Left lung (tissue), 10 donors: ENCODE measurements around the gene CDC42EP3. TPM values are rescaled to one million over a fixed set of nuclear protein-coding genes. Genes with fewer than 3 reads are reported as not detected.

Experiments used
- ATAC-seq: fragments of 200-7000 bp; cut with Tn5 transposase; one replicate; pipeline ENCODE4 v1.9.1; 2020; ENCODE audit warnings: moderate library complexity
- DNase-seq, 4 donors: peaks; one replicate each; pipeline ENCODE4 v3.0.0-alpha.2; 2013 to 2020
- H3K27ac ChIP-seq, 2 donors: fragments of 200-600 bp; sonication (generic) in 1 of 2; one replicate each; pipeline versions ENCODE4 v1.5.0 to v1.8.0; 2020 to 2021
- H3K27me3 ChIP-seq, 2 donors: fragments of 200-600 bp; sonication (generic) in 1 of 2; one replicate each; pipeline versions ENCODE4 v1.5.0 to v1.8.0; 2020 to 2021
- H3K36me3 ChIP-seq, 2 donors: fragments of 200-600 bp; sonication (generic) in 1 of 2; one replicate each; pipeline versions ENCODE4 v1.5.0 to v1.8.0; 2020 to 2021
- H3K4me1 ChIP-seq, 2 donors: fragments of 200-600 bp; one replicate each; pipeline ENCODE4 v1.8.0; 2021
- H3K4me3 ChIP-seq, 2 donors: fragments of 200-600 bp; sonication (generic) in 1 of 2; one replicate each; pipeline versions ENCODE4 v1.5.0 to v1.8.0; 2020 to 2021; ENCODE audit warnings: mild to moderate bottlenecking in 1 of 2
- H3K9me3 ChIP-seq, 2 donors: fragments of 200-600 bp; sonication (generic) in 1 of 2; one replicate each; pipeline versions ENCODE4 v1.5.0 to v1.8.0; 2020 to 2021
- intact Hi-C, 2 donors: fragments of 100-400 bp; cut with DNase I; formaldehyde crosslinking; loops; one replicate each; pipeline versions ENCODE4 v1.11.2 to v1.14.2; 2022
- polyA plus RNA-seq, 6 donors: library from polyadenylated mRNA; unstranded; fragments of 120-200 nt; gene quantifications; one replicate each; pipeline ENCODE4 v1.2.1, GENCODE V29; 2013; ENCODE audit not compliant: insufficient read length in 6 of 6
- total RNA-seq, 2 donors: library from RNA; stranded (reverse); fragmentation: NEBNext Ultra II Directional; extraction: Animal tissue kit (Norgen Biotek cat#: 25700); gene quantifications; one replicate each; pipeline ENCODE4 v1.2.1, GENCODE V29; 2021
- TF ChIP-seq, protein P1 (sequence below), 2 donors: fragments of 200-600 bp; sonication (generic) in 1 of 2; IDR thresholded peaks; one replicate each; pipeline versions ENCODE4 v1.5.0 to v1.8.0; 2021; ENCODE audit warnings: antibody characterized with exemption in 2 of 2
- donor health status: DM: no; HTN: yes; CAD: no.
- donor health status: DM: no; HTN: no; CAD: no.

CDC42EP3 gene
- total and polyA plus RNA-seq, 8 donors = 17.3 to 53.8 (median 25.1) TPM

DNA sequence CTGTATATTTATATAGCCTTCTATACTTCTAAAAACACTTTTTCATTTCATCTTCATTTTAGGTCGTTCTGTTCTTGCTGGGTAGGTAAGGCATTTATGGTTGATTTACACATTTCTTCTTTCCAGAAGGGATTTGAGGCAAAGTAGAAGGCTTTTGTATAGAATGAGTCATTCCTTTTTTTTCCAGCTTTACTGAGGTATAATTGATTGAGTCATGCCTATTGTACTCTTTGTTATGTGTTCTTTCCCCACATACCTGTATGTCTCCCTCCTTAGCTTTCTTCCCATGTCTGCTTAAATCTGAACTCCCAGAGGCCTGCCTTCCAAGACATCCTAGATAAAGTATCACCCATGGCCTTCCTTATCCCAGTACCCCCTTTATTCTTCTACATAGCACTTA is 4.8 kb upstream of the CDC42EP3 start:
- Histone ChIP-seq H3K36me3 (no peaks in the 10 kb centered on the region), H3K27me3 (no peaks in the 10 kb centered on the region), H3K27ac (no peak overlapping the region), H3K9me3 (no peaks in the 10 kb centered on the region), H3K4me3 (no peak overlapping the region), H3K4me1 (peaks cover 0 to 38% of the 10 kb centered on the region in 2 donors)
- intact Hi-C loops = no loop called here
- ATAC-seq (no peak), DNase-seq (no peak)
- TF ChIP-seq, protein P1, sequence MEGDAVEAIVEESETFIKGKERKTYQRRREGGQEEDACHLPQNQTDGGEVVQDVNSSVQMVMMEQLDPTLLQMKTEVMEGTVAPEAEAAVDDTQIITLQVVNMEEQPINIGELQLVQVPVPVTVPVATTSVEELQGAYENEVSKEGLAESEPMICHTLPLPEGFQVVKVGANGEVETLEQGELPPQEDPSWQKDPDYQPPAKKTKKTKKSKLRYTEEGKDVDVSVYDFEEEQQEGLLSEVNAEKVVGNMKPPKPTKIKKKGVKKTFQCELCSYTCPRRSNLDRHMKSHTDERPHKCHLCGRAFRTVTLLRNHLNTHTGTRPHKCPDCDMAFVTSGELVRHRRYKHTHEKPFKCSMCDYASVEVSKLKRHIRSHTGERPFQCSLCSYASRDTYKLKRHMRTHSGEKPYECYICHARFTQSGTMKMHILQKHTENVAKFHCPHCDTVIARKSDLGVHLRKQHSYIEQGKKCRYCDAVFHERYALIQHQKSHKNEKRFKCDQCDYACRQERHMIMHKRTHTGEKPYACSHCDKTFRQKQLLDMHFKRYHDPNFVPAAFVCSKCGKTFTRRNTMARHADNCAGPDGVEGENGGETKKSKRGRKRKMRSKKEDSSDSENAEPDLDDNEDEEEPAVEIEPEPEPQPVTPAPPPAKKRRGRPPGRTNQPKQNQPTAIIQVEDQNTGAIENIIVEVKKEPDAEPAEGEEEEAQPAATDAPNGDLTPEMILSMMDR (IDR thresholded peaks at IDR 0.05) = no peak

DNA sequence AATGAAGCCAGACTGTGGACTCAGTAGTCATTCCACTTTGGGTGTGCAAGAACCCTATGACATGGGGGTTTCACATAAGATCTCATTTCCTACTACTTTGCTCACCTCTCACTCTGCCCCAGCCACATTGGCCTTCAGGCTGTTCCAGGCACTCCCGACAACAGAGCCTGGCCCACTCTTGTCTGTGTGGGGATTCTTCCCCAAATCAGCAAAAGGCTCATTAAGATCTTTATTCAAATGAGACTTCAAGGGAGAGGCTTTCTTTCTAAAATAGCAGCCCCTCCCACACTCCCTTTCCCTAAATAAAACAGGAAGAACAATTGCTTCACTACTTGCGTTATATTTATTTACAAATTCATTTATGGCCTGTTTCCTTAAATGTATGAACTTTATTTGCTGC is 3.5 kb upstream of the CDC42EP3 start:
- intact Hi-C loops = no loop called here
- DNase-seq (no peak), ATAC-seq (no peak)
- H3K4me3 ChIP-seq = no peak overlapping the region
- no peaks in the 10 kb centered on the region for H3K27me3 ChIP-seq
- TF ChIP-seq, protein P1 (IDR thresholded peaks at IDR 0.05) = no peak
- H3K27ac ChIP-seq = peak overlapping the region in 1 of 2 donors; percentile 47
- peaks cover 2 to 40% of the 10 kb centered on the region in 2 donors for H3K4me1 ChIP-seq
- no peaks in the 10 kb centered on the region for H3K9me3 ChIP-seq
- H3K36me3 ChIP-seq = no peaks in the 10 kb centered on the region

DNA sequence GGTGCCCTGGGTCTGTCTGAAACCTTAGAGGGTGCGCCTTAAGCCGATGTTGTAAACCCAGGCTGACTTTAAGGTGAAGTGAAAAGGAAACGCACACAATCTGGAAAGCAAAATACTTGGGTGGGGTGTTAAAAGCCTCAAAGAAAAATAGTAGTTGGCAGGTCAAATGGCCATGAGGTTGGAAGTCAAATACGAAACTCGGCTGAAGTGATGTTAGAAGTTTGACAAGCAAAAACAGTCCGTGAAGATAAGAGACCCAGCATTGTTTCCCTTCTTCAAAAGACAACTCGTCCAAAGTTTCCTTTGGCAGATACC is 1.4 kb upstream of the CDC42EP3 start:
- Histone ChIP-seq H3K27me3 (no peaks in the 10 kb centered on the region), H3K27ac (peak overlapping the region; percentile 90 to 97), H3K4me3 (peak overlapping the region; percentile 76 to 86), H3K9me3 (no peaks in the 10 kb centered on the region), H3K36me3 (no peaks in the 10 kb centered on the region), H3K4me1 (peaks cover 16 to 61% of the 10 kb centered on the region in 2 donors)
- DNase-seq (no peak), ATAC-seq (no peak)
- TF ChIP-seq, protein P1 (IDR thresholded peaks at IDR 0.05) = no peak
- intact Hi-C loops = no loop called here

DNA sequence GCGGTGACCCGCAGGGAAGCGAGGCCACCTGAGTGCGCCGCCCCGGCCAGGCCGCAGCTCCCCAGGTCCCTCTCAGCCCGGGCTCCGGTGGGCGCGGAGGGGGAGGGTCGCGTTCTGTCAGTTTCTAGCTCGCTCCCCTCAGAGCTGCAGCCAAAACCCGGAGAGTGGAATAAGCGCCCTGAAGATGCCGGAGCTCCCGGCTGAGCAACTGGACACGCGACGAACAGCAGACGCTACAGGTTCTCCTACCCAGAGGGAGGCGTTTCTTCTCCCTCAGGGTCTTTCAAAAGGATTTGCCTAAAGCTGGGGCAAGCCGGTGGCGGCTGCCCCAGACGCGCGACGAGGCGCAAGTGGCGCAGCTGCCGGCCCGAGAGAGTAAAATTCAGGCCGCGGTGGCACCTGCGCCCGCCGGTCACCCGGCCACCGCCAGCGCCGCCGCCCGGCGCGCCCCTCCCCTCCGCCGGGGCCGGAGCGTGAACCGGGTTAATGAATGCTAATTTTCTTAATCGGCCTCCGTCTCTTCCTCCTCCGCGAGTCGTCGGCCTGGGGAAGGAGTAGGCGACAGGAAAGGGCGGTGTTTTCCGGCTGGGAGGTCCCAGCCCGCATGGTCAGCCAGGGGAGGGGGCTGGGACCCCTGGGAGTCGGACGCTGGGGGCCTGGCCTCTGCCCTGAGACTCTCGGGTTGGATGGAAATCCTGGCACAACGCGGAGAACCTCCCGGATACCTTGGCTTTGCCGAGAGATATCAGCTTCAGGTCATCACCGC is 845 bp upstream of the CDC42EP3 start:
- intact Hi-C loops = no loop called here
- peak overlapping the region; percentile 76 to 86 for H3K4me3 ChIP-seq
- TF ChIP-seq, protein P1 (IDR thresholded peaks at IDR 0.05) = no peak
- H3K36me3 ChIP-seq = peaks cover 0 to 5% of the 10 kb centered on the region in 2 donors
- ATAC-seq = peak; percentile 66
- DNase-seq = peak; percentile 80 to 94 (median 84)
- no peaks in the 10 kb centered on the region for H3K27me3 ChIP-seq
- peaks cover 19 to 67% of the 10 kb centered on the region in 2 donors for H3K4me1 ChIP-seq
- H3K27ac ChIP-seq = peak overlapping the region; percentile 90 to 97
- no peaks in the 10 kb centered on the region for H3K9me3 ChIP-seq

DNA sequence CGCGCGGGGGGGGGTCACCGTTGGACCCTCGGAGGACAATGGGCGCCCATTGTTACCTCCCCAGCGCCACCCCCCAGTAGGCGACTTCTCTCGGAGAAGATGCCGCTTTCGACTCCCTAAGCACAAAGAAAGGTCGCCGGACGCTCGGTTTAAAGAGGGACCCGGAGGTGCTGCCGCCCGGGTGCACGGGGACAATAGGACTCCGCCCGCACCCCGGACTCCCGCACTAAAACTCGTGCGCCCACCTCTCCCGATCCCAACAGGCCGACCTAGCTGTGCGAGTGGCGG is 318 bp upstream of the CDC42EP3 start:
- no peaks in the 10 kb centered on the region for H3K27me3 ChIP-seq
- H3K4me1 ChIP-seq = peaks cover 19 to 72% of the 10 kb centered on the region in 2 donors
- no peaks in the 10 kb centered on the region for H3K9me3 ChIP-seq
- ATAC-seq (no peak), DNase-seq (peak in 1 of 4 donors; percentile 49)
- H3K36me3 ChIP-seq = peaks cover 0 to 10% of the 10 kb centered on the region in 2 donors
- intact Hi-C loops = no loop called here
- peak overlapping the region; percentile 76 to 86 for H3K4me3 ChIP-seq
- H3K27ac ChIP-seq = peak overlapping the region; percentile 90 to 97
- TF ChIP-seq, protein P1 (IDR thresholded peaks at IDR 0.05) = no peak
